ENCODE data around the gene MRPS26.
"Not testable (repeated sequence)": the region's sequence is repeated elsewhere in the genome, so short reads cannot be mapped to it uniquely, and the experiment has no call there.

MRPS26 gene

DNA sequence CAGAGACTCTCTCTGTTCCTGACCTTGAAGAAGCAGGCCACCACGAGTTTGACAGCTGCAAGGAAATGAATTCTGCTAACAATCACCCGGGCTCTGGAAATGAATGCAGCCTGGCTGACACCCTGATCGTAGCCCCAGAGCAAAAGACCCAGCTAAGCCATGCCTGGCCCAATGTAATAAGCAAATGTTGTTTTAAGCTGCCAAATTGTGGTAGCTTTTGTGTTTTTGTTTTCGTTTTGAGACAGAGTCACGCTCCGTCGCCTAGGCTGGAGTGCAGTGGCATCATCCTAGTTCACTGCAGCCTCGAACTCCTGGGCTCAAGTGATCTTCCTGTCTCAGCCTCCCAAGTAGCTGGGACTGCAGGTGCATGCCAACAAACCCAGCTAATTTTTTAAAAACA, 22.2 kb downstream of the MRPS26 start:
- no peak overlapping the region for H3K27ac ChIP-seq
- TF ChIP-seq POLR2AphosphoS5 (IDR thresholded peaks at IDR 0.05; ENCODE audit: borderline replicate concordance, low read depth, low read length) (no peak), EZH2 (IDR thresholded peaks at IDR 0.05) (no peak), FOXP2 (optimal IDR thresholded peaks at IDR 0.05; ENCODE audit: control extremely low read depth, extremely low read length, insufficient read depth) (no peak)
- no peak overlapping the region for H3K9ac ChIP-seq (ENCODE audit: insufficient read length)
- no peaks in the 10 kb centered on the region for H3K9me3 ChIP-seq (ENCODE audit: low read depth, low read length)
- no peaks in the 10 kb centered on the region for H3K36me3 ChIP-seq (ENCODE audit: insufficient read depth, low read length)
- no peak overlapping the region for H3K4me3 ChIP-seq
- DNase-seq (ENCODE audit: low read depth, low spot score) = no peak

- TF ChIP-seq POLR2AphosphoS5 (IDR thresholded peaks at IDR 0.05; ENCODE audit: borderline replicate concordance, low read depth, low read length) = no peak
- TF ChIP-seq FOXP2 (optimal IDR thresholded peaks at IDR 0.05; ENCODE audit: control extremely low read depth, extremely low read length, insufficient read depth) = no peak
- TF ChIP-seq EZH2 (IDR thresholded peaks at IDR 0.05) = no peak
- no peak overlapping the region for H3K27ac ChIP-seq
- no peak for DNase-seq (ENCODE audit: low read depth, low spot score)
- no peak overlapping the region for H3K4me3 ChIP-seq
- no peaks in the 10 kb centered on the region for H3K9me3 ChIP-seq (ENCODE audit: low read depth, low read length)
- no peaks in the 10 kb centered on the region for H3K36me3 ChIP-seq (ENCODE audit: insufficient read depth, low read length)
- no peak overlapping the region for H3K9ac ChIP-seq (ENCODE audit: insufficient read length)
Observed at GRCh38 chr20:3068986-3069900, 23.4 kb downstream of the MRPS26 start.

DNA sequence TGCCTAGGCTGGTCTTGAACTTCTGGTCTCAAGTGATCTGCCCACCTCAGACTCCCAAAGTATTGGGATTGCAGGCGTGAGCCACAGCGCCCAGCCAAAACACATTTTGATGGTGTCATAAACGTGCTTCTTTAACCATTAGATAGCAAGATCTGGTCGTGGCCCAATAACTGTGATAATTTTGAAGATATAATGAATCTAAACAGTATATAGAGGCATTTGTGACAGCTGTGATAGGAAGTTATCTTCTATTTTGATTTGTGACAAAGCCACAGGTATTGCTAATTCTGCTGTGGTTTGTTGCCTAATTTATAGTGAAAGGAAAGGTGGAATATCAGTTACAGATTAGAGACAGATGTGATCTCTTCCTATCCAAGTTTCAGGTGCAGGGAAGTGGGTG, 24.9 kb downstream of the MRPS26 start:
- TF ChIP-seq FOXP2 (optimal IDR thresholded peaks at IDR 0.05; ENCODE audit: control extremely low read depth, extremely low read length, insufficient read depth) = no peak
- no peak for TF ChIP-seq EZH2 (IDR thresholded peaks at IDR 0.05)
- no peak for TF ChIP-seq POLR2AphosphoS5 (IDR thresholded peaks at IDR 0.05; ENCODE audit: borderline replicate concordance, low read depth, low read length)
- H3K4me3 ChIP-seq = no peak overlapping the region

DNA sequence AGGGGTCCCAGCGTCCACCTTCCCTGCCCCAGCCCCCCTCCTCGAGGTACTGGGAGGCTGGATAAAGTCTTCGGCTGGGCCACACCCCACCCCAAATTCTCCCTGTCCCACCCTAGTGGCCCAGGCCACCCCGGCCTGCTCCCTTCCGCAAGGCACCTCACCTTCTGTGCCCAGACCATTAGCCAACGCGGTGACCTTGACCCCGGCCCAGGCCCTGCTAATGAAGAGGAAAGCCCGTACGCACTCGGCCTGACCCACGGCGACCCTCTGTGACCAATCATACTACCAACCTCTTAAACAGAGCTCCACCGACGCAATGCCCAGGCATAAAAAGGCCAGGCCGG, 25.4 kb downstream of the MRPS26 start:
- no peak overlapping the region for H3K27ac ChIP-seq
- no peak for DNase-seq (ENCODE audit: low read depth, low spot score)
- no peaks in the 10 kb centered on the region for H3K36me3 ChIP-seq (ENCODE audit: insufficient read depth, low read length)
- no peak overlapping the region for H3K9ac ChIP-seq (ENCODE audit: insufficient read length)
- H3K4me3 ChIP-seq = no peak overlapping the region
- no peaks in the 10 kb centered on the region for H3K9me3 ChIP-seq (ENCODE audit: low read depth, low read length)
- TF ChIP-seq EZH2 (IDR thresholded peaks at IDR 0.05) = no peak
- TF ChIP-seq FOXP2 (optimal IDR thresholded peaks at IDR 0.05; ENCODE audit: control extremely low read depth, extremely low read length, insufficient read depth) = no peak
- TF ChIP-seq POLR2AphosphoS5 (IDR thresholded peaks at IDR 0.05; ENCODE audit: borderline replicate concordance, low read depth, low read length) = no peak

More for the DNA sequence above, 24.9 kb downstream of the MRPS26 start:
- Histone ChIP-seq H3K9me3 (ENCODE audit: low read depth, low read length) (no peaks in the 10 kb centered on the region), H3K27ac (no peak overlapping the region), H3K36me3 (ENCODE audit: insufficient read depth, low read length) (no peaks in the 10 kb centered on the region), H3K9ac (ENCODE audit: insufficient read length) (no peak overlapping the region)
- DNase-seq (ENCODE audit: low read depth, low spot score) = no peak

GRCh38 chr20:3071610-3072529, 26.0 kb downstream of the MRPS26 start, which contains the start of gene OXT:
OXT (plus strand) TSS chr20:3071620; CDS start chr20:3071656, 36 bp downstream.
- TF ChIP-seq POLR2AphosphoS5 (IDR thresholded peaks at IDR 0.05; ENCODE audit: borderline replicate concordance, low read depth, low read length) (no peak), FOXP2 (optimal IDR thresholded peaks at IDR 0.05; ENCODE audit: control extremely low read depth, extremely low read length, insufficient read depth) (no peak), EZH2 (IDR thresholded peaks at IDR 0.05) (no peak)
- Histone ChIP-seq H3K36me3 (ENCODE audit: insufficient read depth, low read length) (no peaks in the 10 kb centered on the region), H3K9ac (ENCODE audit: insufficient read length) (no peak within 1 kb of the TSS), H3K9me3 (ENCODE audit: low read depth, low read length) (no peaks in the 10 kb centered on the region), H3K4me3 (no peak within 1 kb of the TSS), H3K27ac (no peak within 1 kb of the TSS)
- DNase-seq (ENCODE audit: low read depth, low spot score) = no peak

DNA sequence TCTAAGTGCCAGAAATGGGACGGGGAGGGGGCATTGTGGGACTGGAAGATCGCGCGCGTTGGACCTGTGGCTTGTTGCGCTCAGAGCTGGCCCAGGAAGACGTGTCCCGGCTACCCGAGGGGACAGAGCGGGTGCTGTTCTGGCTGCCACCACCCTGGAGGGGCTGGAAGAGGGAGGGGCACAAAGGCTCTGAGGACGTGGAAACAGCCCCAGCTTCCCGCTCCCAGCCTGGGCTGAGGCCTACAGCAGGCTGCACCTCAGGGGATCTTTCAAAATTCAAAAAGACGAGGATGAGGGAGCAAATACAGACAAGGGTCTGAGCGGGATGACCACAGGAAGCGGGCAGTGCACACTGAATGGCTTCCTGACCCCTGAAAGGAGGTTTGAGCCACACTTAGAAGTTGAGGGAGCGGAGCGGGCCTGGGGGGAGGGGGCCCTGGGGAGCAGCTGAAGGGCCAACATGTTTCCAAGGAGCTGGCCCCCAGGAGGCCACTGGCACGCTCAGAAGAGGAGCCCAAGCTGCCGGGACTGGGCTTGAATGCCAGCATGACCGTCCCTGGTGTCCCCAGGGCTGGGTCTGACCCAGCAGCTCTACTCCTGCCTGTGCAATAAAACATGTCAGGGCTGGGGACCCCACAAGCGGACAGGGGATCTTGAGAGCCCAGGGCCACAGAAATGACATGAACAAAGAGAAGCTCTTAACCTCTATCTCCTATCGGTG, 26.8 kb downstream of the MRPS26 start:
- no peak overlapping the region for H3K9ac ChIP-seq (ENCODE audit: insufficient read length)
- no peak overlapping the region for H3K4me3 ChIP-seq

DNA sequence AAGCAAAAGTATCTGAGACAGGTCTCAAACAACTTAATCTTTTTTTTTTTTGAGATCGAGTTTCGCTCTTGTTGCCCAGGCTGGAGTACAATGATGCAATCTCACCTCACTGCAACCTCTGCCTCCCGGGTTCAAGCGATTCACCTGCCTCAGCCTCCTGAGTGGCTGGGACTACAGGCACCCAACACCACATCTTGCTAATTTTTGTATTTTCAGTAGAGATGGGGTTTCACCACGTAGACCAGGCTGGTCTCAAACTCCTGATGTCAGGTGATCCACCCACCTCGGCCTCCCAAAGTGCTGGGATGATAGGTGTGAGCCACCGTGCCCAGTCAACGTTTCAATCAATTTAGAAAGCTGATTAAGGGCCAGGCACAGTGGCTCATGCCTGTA, 27.4 kb downstream of the MRPS26 start:
- not testable (repeated sequence) for DNase-seq (ENCODE audit: low read depth, low spot score); H3K9me3 ChIP-seq (ENCODE audit: low read depth, low read length); H3K9ac ChIP-seq (ENCODE audit: insufficient read length); H3K27ac ChIP-seq; H3K4me3 ChIP-seq; H3K36me3 ChIP-seq (ENCODE audit: insufficient read depth, low read length)

More for the DNA sequence above, 26.8 kb downstream of the MRPS26 start:
- Histone ChIP-seq H3K9me3 (ENCODE audit: low read depth, low read length) (no peaks in the 10 kb centered on the region), H3K27ac (no peak overlapping the region), H3K36me3 (ENCODE audit: insufficient read depth, low read length) (no peaks in the 10 kb centered on the region)
- TF ChIP-seq FOXP2 (optimal IDR thresholded peaks at IDR 0.05; ENCODE audit: control extremely low read depth, extremely low read length, insufficient read depth) (no peak), POLR2AphosphoS5 (IDR thresholded peaks at IDR 0.05; ENCODE audit: borderline replicate concordance, low read depth, low read length) (no peak), EZH2 (IDR thresholded peaks at IDR 0.05) (no peak)
- no peak for DNase-seq (ENCODE audit: low read depth, low spot score)

DNA sequence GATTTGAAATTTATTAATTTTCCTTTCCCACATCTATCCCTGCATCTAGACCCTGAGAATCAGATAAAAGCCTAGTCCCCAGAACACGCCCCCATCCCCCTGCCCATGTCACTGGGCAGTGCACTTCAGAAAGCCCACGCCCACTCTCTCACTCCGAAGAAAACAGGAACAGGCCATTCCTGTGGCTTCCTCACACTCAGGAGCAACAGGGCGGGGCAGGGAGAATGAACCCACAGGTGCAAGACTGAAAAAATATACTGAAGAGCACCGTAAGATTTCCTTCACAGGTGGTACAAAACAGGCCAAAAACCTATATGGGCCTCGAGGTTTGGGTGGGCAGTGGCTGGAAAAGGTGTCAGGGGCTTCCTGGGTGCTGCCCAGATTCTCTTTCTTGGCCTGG, 29.0 kb downstream of the MRPS26 start:
- H3K9me3 ChIP-seq (ENCODE audit: low read depth, low read length) = no peaks in the 10 kb centered on the region
- H3K36me3 ChIP-seq (ENCODE audit: insufficient read depth, low read length) = no peaks in the 10 kb centered on the region
- no peak overlapping the region for H3K9ac ChIP-seq (ENCODE audit: insufficient read length)
- no peak for DNase-seq (ENCODE audit: low read depth, low spot score)
- TF ChIP-seq EZH2 (IDR thresholded peaks at IDR 0.05) (no peak), FOXP2 (optimal IDR thresholded peaks at IDR 0.05; ENCODE audit: control extremely low read depth, extremely low read length, insufficient read depth) (no peak), POLR2AphosphoS5 (IDR thresholded peaks at IDR 0.05; ENCODE audit: borderline replicate concordance, low read depth, low read length) (no peak)
- H3K27ac ChIP-seq = no peak overlapping the region
- no peak overlapping the region for H3K4me3 ChIP-seq

- not testable (repeated sequence) for H3K36me3 ChIP-seq (ENCODE audit: insufficient read depth, low read length); H3K9me3 ChIP-seq (ENCODE audit: low read depth, low read length); H3K4me3 ChIP-seq; H3K9ac ChIP-seq (ENCODE audit: insufficient read length); DNase-seq (ENCODE audit: low read depth, low spot score); H3K27ac ChIP-seq
Observed at GRCh38 chr20:3075315-3075714, 29.5 kb downstream of the MRPS26 start.

All from SK-N-MC (cell line).